Measurements from ENCODE around the gene OR5D18. TPM values are rescaled to one million over a fixed set of nuclear protein-coding genes. Genes with fewer than 3 reads are reported as not detected.

Gene OR5D18
- total RNA-seq, 1 experiment from 2014 or later: not detected

DNA sequence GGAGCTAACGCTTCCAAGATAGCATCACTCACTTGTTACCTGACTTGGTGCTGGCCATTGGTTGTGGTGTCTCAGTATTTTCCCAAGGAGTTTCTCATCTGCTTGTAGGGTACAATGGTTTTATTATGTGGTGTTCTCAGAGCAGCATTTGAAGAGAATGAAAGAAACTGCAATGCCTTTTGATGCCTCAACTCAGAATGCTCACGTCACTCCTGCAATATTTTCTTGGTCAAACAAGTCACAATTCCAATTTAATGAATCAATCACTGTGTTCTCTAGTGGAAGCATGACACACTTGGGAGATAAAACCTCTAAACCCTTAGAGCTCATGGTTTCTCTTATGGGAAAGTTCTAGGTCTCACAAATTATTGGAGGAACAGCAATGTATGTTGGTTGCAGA, 26.1 kb upstream of the OR5D18 start:
- H3K79me2 ChIP-seq (ENCODE audit: insufficient read depth, low read length): no peaks in the 10 kb centered on the region
- no peaks in the 10 kb centered on the region for H3K27me3 ChIP-seq (ENCODE audit: insufficient read depth, low read length)
- BruUV-seq (replicated peaks): no TSS peak
- H3K9me3 ChIP-seq (ENCODE audit: control insufficient read depth in 1 of 2, insufficient read depth in 1 of 2, low read depth in 1 of 2, low read length in 2 of 2): peaks cover 8 to 9% of the 10 kb centered on the region in 2 experiments; a peak in 2 of 4 replicates
- H4K20me1 ChIP-seq (ENCODE audit: insufficient read depth): no peaks in the 10 kb centered on the region
- RAD21 ChIA-PET (ENCODE audit: low non-redundant PET in 1 of 2, low total read pairs in 2 of 2, uncharacterized antibody in 2 of 2, unreplicated experiment in 2 of 2): no interaction called here
- no peak overlapping the region for H3K4me3 ChIP-seq (replicated peaks in 1 of 2; ENCODE audit: low read depth in 1 of 2, low read length in 2 of 2)
- H3K9ac ChIP-seq (ENCODE audit: low read length): no peak overlapping the region
- DNase-seq (ENCODE audit: low read depth, low spot score) (no peak), ATAC-seq (no peak)
- no peaks in the 10 kb centered on the region for H3K4me1 ChIP-seq (ENCODE audit: control insufficient read depth in 1 of 2, insufficient read depth in 2 of 2, low read length in 2 of 2)
- H3K9me2 ChIP-seq (ENCODE audit: insufficient read depth): no peaks in the 10 kb centered on the region
- H3K27ac ChIP-seq (ENCODE audit: low read depth, low read length): no peak overlapping the region
- no peak overlapping the region for H3K4me2 ChIP-seq (ENCODE audit: low read length)
- POLR2A ChIA-PET: no interaction called here
- no peaks in the 10 kb centered on the region for H3K36me3 ChIP-seq (ENCODE audit: control insufficient read depth in 1 of 2, insufficient read depth in 2 of 2, low read length in 2 of 2)
- intact Hi-C loops (cut with micrococcal nuclease): no loop called here
- TF ChIP-seq SIN3A (IDR thresholded peaks at IDR 0.05; ENCODE audit: low read depth) (no peak), CBX3 (IDR thresholded peaks at IDR 0.05; ENCODE audit: low read depth) (no peak), EGR1 (IDR thresholded peaks at IDR 0.05; ENCODE audit: low read depth) (no peak), ZFX (IDR thresholded peaks at IDR 0.05) (no peak), FOSL1 (IDR thresholded peaks at IDR 0.05; ENCODE audit: low read depth) (no peak), ELF1 (IDR thresholded peaks at IDR 0.05; ENCODE audit: borderline replicate concordance, low read depth) (no peak), POLR2A (IDR thresholded peaks at IDR 0.05; ENCODE audit: borderline replicate concordance, extremely low read depth, insufficient read depth, insufficient read length) (no peak)
- TF ChIP-seq, protein P1, sequence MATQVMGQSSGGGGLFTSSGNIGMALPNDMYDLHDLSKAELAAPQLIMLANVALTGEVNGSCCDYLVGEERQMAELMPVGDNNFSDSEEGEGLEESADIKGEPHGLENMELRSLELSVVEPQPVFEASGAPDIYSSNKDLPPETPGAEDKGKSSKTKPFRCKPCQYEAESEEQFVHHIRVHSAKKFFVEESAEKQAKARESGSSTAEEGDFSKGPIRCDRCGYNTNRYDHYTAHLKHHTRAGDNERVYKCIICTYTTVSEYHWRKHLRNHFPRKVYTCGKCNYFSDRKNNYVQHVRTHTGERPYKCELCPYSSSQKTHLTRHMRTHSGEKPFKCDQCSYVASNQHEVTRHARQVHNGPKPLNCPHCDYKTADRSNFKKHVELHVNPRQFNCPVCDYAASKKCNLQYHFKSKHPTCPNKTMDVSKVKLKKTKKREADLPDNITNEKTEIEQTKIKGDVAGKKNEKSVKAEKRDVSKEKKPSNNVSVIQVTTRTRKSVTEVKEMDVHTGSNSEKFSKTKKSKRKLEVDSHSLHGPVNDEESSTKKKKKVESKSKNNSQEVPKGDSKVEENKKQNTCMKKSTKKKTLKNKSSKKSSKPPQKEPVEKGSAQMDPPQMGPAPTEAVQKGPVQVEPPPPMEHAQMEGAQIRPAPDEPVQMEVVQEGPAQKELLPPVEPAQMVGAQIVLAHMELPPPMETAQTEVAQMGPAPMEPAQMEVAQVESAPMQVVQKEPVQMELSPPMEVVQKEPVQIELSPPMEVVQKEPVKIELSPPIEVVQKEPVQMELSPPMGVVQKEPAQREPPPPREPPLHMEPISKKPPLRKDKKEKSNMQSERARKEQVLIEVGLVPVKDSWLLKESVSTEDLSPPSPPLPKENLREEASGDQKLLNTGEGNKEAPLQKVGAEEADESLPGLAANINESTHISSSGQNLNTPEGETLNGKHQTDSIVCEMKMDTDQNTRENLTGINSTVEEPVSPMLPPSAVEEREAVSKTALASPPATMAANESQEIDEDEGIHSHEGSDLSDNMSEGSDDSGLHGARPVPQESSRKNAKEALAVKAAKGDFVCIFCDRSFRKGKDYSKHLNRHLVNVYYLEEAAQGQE (IDR thresholded peaks at IDR 0.05; ENCODE audit: low read depth): no peak
- TF ChIP-seq, protein P2, sequence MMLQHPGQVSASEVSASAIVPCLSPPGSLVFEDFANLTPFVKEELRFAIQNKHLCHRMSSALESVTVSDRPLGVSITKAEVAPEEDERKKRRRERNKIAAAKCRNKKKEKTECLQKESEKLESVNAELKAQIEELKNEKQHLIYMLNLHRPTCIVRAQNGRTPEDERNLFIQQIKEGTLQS (IDR thresholded peaks at IDR 0.05): no peak
- TF ChIP-seq, protein P3, sequence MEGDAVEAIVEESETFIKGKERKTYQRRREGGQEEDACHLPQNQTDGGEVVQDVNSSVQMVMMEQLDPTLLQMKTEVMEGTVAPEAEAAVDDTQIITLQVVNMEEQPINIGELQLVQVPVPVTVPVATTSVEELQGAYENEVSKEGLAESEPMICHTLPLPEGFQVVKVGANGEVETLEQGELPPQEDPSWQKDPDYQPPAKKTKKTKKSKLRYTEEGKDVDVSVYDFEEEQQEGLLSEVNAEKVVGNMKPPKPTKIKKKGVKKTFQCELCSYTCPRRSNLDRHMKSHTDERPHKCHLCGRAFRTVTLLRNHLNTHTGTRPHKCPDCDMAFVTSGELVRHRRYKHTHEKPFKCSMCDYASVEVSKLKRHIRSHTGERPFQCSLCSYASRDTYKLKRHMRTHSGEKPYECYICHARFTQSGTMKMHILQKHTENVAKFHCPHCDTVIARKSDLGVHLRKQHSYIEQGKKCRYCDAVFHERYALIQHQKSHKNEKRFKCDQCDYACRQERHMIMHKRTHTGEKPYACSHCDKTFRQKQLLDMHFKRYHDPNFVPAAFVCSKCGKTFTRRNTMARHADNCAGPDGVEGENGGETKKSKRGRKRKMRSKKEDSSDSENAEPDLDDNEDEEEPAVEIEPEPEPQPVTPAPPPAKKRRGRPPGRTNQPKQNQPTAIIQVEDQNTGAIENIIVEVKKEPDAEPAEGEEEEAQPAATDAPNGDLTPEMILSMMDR (IDR thresholded peaks at IDR 0.05 in 2 of 3, conservative IDR thresholded peaks at IDR 0.05 in 1 of 3; ENCODE audit: borderline replicate concordance in 1 of 3, insufficient read depth in 1 of 3, low read depth in 2 of 3, low read length in 2 of 3): no peak
- CTCF ChIA-PET: no interaction called here
- no peak overlapping the region for H2AFZ ChIP-seq (ENCODE audit: low read depth, low read length, poor library complexity, severe bottlenecking)
